D721Med (cell line): ENCODE results near the gene OBP2B.

Source experiments
- DNase-seq: peaks from one replicate; pipeline ENCODE4 v3.0.0; 2011; ENCODE audit warnings: low spot score; ENCODE audit not compliant: insufficient read length
- FAIRE-seq: peaks from 2 replicates; lab custom pipeline; 2011; peaks lifted over from hg19 to GRCh38; lab: Jason Lieb, UNC
- CTCF ChIP-seq: IDR thresholded peaks from 2 replicates; pipeline ENCODE4 v1.5.1; 2012; ENCODE audit warnings: mild to moderate bottlenecking, control low read depth; ENCODE audit not compliant: insufficient read depth; ENCODE audit errors: missing control alignments

The OBP2B gene

GRCh38 chr9:133168432-133168831 lies 40.6 kb downstream of the OBP2B start:
- no peak for DNase-seq
- FAIRE-seq, result no peak
- no peak for TF ChIP-seq CTCF

GRCh38 chr9:133167769-133168168 lies 41.3 kb downstream of the OBP2B start:
- FAIRE-seq (no peak), DNase-seq (no peak)
- no peak for TF ChIP-seq CTCF

- FAIRE-seq, result no peak
- no peak for DNase-seq
- TF ChIP-seq CTCF, result no peak
Observed at GRCh38 chr9:133167096-133167730, 41.8 kb downstream of the OBP2B start.

DNA sequence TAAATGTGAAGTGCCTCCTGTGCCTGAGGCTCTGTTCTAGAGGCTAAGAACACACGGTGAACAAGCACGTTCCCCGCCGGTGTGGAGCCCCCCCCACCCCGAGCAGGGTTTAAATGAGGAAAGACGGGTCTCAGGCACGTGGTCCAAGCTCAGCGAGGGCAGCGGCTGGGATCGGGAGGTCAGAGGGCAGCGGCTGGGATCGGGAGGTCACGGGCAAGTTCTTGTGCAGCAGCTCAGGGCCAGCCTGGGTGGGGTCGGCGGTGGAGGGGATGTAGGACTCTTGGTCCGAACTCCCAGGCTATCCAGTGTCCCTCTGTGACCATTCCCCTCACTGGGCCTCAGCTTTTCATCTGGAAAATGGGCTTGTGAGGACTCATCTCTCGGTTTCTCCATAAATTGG lies 42.7 kb downstream of the OBP2B start:
- DNase-seq (no peak), FAIRE-seq (no peak)
- TF ChIP-seq CTCF, result no peak

GRCh38 chr9:133165452-133165730 lies 43.7 kb downstream of the OBP2B start:
- TF ChIP-seq CTCF, result no peak
- no peak for FAIRE-seq
- DNase-seq, result no peak

DNA sequence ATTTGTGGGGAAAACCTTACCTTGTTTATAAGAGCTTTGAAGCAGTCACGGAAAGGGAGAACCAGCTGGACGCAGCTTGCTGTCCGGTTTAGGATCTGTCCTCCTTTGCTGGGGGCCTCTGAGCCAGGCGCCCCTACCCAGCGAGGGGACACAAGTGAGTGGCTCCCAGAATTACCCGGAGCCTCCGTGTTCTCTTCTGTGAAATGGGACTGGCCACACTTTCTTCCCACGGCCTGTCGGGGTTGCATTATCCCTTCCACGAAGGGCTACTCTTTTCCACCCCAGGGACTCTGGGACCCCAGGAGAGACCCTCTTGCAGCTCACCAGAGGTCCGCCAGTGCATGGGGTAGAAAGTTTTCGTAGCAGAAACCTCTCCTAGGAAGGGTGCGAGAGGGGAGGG lies 44.9 kb downstream of the OBP2B start:
- DNase-seq, result no peak
- no peak for FAIRE-seq
- TF ChIP-seq CTCF, result no peak

GRCh38 chr9:133163504-133164172 lies 45.4 kb downstream of the OBP2B start, which contains the start of gene GBGT1:
Gene GBGT1 (minus strand): TSS chr9:133163914. CDS start chr9:133162412, 1,502 bp downstream.
- FAIRE-seq, result no peak
- peak; percentile 76 for DNase-seq
- TF ChIP-seq CTCF, result no peak
